ENCODE data around the gene STK32C.

Gene STK32C

DNA sequence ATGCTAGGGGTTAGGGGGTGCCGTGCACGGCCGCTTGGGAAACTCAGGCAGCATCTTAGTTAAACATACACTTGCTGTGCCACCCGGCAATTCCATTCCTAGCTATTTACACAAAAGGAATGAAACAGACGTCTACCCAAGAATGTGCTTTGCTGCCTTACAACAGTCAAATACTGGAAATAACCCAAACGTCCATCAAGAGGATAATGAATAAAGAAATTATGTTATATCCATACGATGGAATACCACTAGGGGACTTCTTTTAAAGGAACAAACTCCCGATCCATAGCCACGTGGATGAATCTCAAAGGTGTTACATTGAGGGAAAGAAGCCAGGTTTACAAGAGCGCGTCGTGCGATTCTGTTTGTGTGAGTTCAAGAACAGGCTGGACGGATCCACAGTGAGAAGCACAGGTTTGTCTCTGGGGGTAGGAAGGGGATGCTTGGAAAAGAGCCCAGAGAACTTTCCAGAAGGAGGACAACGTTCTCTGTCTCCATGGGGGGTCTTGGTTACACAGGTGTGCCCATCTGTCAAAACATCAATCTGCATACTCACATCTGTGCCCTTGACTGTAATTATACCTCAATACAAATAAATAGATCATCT lies 41.8 kb downstream of the STK32C start:
- DNase-seq (ENCODE audit: low read depth), result no peak

- DNase-seq (ENCODE audit: low read depth), result no peak
Observed at GRCh38 chr10:132264966-132265889, 42.5 kb downstream of the STK32C start.

DNA sequence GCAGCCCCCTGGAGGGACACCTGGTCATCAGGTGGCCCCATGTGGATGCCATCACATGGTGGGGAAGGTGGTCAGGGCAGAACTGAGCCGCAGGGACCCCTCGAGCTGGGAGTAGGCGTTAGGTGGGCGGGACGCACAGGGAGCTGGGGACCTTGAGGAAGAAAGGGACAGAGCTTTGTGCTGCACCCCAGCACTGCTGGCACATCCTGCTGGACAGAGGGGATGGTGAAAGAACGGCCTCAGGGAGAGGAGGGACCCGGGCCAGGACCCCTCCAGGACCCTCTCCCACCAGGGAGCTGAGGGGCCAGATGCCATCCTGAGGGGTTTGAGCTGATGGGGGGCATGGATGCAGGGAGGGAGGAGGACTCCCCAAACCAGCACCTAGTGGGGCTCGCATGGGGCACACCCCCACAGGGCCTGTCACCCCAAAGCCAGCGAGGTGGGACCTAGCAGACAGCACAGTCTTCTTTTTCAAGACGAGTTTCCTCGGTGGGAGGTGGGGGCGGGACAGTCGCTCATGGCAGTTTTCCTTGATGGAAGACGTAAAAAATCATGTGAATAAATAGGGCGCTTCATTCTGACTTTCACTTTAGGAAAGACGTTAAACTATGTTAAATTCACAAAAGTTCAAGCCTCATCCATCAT lies 43.3 kb downstream of the STK32C start:
- no peak for DNase-seq (ENCODE audit: low read depth)

DNA sequence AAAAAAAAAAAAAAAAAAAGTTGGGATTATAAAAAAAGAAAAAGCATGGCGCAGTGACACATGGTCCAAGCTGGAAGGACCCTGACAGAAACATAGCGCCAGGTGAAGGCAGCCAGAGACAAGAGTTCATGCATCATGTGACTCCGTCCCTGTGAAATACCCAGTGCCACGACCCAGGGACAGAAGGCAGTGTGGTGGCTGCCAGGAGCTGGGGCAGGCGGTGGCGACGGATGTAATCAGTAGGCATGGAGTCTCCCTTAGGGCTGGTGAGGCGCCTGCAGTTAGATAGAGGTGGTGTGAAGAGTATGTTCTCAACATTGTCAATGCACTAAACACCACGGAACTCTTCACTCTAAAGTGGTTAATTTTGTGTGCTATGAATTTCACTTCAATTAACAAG lies 43.9 kb downstream of the STK32C start:
- no peak for DNase-seq (ENCODE audit: low read depth)

- DNase-seq (ENCODE audit: low read depth), result no peak
Observed at GRCh38 chr10:132259702-132260482, 47.9 kb downstream of the STK32C start.

GRCh38 chr10:132258423-132258822 lies 49.3 kb downstream of the STK32C start:
- DNase-seq (ENCODE audit: low read depth), result no peak

GRCh38 chr10:132257907-132258306 lies 49.8 kb downstream of the STK32C start:
- no peak for DNase-seq (ENCODE audit: low read depth)

- DNase-seq (ENCODE audit: low read depth), result no peak
Observed at GRCh38 chr10:132257271-132257670, 50.5 kb downstream of the STK32C start.

DNA sequence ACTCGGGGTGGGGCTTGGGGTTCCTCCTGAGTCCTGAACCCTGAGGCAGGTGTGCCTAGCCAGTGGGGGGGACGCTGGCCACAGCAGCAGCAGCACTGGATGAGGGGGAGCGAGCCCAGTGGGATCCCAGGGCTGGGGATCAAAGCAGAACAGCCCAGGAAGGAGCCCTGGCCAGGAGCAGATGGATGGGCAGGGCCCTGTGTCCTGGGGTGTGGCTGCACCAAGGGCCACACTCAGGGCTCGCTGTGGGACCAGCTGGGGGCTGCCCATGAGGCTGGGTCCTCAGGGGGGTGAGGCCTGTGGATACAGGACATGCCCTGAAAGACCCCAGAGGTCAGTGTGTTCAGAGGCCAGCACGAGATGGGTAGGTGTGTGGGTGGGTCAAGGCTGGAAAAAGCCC lies 50.9 kb downstream of the STK32C start:
- no peak for DNase-seq (ENCODE audit: low read depth)

- no peak for DNase-seq (ENCODE audit: low read depth)
Observed at GRCh38 chr10:132255489-132256344, 52.0 kb downstream of the STK32C start.

DNA sequence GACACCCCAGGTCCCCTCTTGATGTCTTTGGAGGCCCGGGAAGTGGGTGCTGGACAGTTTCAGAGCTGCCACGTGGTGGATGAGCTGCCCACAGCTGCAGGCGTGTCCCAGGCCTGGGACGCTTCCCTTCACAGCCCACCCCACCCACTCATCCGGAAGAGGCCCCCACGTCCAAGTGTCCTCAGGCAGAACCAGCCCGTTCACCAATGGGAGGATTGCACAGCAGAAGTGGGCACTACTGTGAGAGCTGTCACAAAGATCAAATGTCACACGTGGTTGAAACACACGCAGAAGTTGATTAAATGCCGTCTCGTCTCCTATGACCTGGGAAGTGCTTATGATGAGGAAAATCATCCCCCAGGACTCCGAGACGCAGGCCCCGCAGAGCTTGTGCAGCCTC lies 52.9 kb downstream of the STK32C start:
- no peak for DNase-seq (ENCODE audit: low read depth)

- no peak for DNase-seq (ENCODE audit: low read depth)
Observed at GRCh38 chr10:132253092-132253687, 54.6 kb downstream of the STK32C start.

DNA sequence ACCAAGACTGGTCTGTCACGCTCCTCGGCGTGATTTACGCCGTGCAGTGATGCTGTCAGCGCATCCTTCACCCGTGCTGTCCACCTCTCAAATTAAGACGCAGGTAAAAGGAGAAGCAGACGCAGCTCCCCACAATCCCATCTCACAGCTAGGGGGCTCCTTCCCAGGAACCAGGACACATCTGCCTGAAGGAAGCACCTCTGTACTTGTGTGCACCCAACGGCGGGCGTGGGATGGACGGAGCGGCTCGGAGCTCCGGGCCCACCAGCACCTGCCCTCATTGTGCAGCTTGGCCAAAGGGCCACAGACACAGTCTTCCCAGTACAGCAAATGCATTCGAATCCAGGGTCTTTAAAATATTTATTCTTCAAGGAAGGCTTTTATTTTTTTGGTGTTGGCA lies 55.3 kb downstream of the STK32C start:
- DNase-seq (ENCODE audit: low read depth), result no peak

GRCh38 chr10:132251928-132252327 lies 55.8 kb downstream of the STK32C start:
- DNase-seq (ENCODE audit: low read depth), result no peak

DNA sequence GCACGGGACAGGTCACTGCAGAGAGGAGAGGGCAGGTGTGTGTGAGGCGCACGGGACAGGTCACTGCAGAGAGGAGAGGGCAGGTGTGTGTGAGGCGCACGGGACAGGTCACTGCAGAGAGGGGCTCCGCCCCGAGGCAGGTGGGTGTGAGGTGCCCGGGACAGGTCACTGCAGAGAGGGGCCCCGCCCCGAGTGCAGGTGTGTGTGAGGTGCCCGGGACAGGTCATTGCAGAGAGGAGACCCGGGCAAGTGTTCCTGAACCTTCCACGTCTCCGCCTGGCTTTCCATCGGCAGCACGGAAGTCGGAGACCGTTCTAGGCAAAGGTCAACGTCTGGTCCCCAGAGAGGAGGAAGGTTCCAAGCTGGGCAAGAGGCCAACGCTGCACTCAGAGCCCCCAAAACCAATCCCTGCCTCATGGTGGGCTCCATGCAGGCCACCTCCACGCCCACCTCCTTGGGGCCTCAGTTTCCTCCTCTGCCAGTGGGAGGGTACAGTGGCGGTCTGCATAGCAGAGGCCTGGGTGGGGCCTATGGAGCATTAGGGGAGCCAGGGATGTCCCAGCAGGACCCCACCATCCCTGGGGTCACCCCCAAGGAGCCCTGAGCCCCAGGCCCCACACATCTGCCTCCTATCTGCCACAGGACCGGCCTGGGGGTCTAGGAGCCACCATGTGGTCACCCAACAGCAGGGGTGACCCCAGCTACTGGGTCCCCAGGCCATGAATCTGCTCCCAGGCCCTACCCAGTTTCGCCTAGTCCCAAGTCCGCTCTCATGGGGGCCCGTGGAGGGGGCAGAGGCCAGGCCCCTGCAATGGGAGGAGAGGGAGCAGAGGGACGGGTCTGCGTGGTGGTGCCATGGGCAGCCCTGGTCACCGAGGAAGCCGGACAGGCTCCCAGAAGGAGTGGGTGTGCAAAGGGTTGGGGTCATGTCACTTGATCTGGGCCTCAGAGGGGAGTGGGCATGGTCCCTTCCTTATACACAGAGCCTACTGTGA lies 57.0 kb downstream of the STK32C start:
- DNase-seq (ENCODE audit: low read depth), result no peak

DNA sequence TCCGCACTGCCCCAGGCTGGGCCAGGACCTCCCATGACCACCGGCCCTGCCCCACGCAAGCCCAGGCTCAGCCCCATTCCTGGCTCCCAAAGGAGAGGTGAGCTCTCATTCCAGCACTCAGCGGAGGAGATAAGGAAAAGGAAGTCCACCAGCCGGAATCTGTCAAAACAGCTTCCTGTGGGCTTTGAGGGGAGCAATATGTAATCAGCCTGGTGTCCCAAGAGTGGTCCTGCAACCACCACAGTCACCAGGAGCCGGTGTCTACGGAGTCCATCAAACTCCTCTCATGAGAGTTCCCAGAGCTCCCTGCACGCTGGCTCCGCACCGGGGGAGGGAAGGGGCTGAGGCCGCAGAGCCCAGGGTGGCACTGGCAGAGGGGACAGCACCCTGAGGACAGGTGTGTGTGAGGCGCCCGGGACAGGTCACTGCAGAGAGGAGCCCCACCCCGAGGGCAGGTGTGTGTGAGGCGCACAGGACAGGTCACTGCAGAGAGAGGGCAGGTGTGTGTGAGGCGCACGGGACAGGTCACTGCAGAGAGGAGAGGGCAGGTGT lies 57.9 kb downstream of the STK32C start:
- no peak for DNase-seq (ENCODE audit: low read depth)

DNA sequence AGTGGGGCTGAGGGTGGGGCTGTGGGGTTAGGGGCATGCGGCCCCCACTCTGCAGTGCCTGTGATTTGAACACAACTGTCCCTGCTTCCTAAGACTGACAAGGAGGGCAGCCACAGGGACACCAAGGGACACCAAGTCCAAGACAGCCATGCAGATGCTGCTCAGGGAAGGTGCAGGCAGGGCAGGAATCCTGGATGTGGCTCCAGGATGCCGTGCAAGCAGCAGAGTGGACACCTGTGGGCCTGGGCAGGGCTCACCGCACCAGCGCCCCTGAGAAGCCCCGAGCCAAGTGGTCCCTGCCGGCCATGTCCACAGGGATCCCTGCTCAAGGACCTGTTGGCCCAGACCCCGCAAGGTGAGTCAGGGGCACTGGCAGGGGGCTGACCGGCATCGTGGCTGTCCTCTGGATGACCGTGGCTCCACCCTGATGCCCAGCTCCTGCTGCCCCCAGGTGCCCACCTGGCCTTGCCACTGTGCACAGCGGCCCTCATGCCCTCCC lies 58.5 kb downstream of the STK32C start:
- DNase-seq (ENCODE audit: low read depth), result no peak

DNA sequence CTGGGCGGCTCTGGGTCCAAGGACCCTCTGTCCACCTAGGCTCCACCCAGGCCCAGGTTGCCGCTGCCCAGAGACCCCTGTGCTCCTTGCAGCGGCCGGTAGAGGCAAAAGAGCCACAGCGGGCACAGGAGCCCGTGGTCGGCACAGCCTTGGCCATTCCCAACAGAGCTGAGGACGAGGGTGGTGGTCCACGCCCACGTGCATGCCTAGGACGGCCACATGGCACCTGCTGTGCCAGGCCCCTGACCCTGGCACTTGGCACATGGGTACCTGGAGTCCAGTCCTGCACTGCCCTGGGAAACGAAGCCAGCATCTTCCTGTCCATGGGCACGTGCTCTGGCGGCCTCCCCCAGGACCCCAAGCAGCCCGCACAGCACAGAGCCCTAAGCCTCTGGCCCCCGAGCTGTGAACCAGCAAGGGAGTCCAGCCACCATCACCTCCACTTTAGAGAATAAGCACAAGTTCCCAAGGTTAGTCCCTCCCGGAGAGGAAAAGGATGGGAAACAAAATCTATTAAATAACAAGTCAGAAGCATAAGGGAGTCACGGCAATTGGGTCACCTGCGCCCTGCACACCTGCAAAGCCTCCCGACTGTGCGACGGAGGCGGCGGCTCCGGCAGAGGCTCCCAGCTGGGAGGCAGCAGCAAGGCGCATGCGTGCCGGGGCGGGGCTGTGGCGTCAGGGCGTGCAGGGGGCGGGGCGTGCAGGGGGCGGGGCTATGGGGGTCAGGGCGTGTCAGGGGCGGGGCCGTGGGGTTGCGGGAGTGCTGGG lies 59.1 kb downstream of the STK32C start:
- peak; percentile 23 for DNase-seq (ENCODE audit: low read depth)

Data from activated T-helper 1 cell treated with Interleukin-2 at 50 U/mL for 16 hours (primary cell).